MCF 10A (cell line): ENCODE data around the gene RPS21. TPM values are rescaled to one million over a fixed set of nuclear protein-coding genes. Genes with fewer than 3 reads are reported as not detected.

Source experiments
- BruUV-seq: library from RNA; stranded (reverse); fragments of 400-500 nt; replicated peaks from 2 replicates; lab custom pipeline; 2021; lab: Mats Ljungman, UMichigan
- CTCF ChIA-PET: fragments of 300-600 bp; sonication (Branson Sonifier 250); formaldehyde crosslinking; extraction: SDS; loops from one replicate; lab custom pipeline; 2021; ENCODE audit warnings: antibody characterized with exemption, inconsistent platforms; lab: Yijun Ruan, JAX
- POLR2A ChIA-PET: fragments of 300-600, 350-650 bp; sonication (Branson Sonifier 250); formaldehyde crosslinking; extraction: SDS; loops from one replicate; lab custom pipeline; 2020; ENCODE audit warnings: antibody characterized with exemption, inconsistent platforms; lab: Yijun Ruan, JAX
- DNase-seq: peaks from one replicate; pipeline ENCODE4 v3.0.0-alpha.2; 2018; ENCODE audit not compliant: unreplicated experiment
- H3K27ac Mint-ChIP-seq: one replicate; pipeline ENCODE4 v1.8.0; 2022; ENCODE audit warnings: mild to moderate bottlenecking, low read depth, mixed read lengths; ENCODE audit not compliant: unreplicated experiment
- H3K27me3 Mint-ChIP-seq: one replicate; pipeline ENCODE4 v1.8.0; 2022; ENCODE audit warnings: mixed read lengths; ENCODE audit not compliant: insufficient read depth, unreplicated experiment
- H3K36me3 Mint-ChIP-seq: one replicate; pipeline ENCODE4 v1.8.0; 2022; ENCODE audit warnings: mild to moderate bottlenecking, moderate library complexity, mixed read lengths; ENCODE audit not compliant: insufficient read depth, unreplicated experiment
- H3K4me1 Mint-ChIP-seq: one replicate; pipeline ENCODE4 v1.8.0; 2022; ENCODE audit warnings: mixed read lengths; ENCODE audit not compliant: insufficient read depth, unreplicated experiment
- H3K4me3 Mint-ChIP-seq: one replicate; pipeline ENCODE4 v1.8.0; 2022; ENCODE audit warnings: mild to moderate bottlenecking, moderate library complexity, mixed read lengths; ENCODE audit not compliant: unreplicated experiment
- H3K9me3 Mint-ChIP-seq: one replicate; pipeline ENCODE4 v1.8.0; 2022; ENCODE audit warnings: mixed read lengths; ENCODE audit not compliant: unreplicated experiment
- intact Hi-C: fragments of 100-400 bp; cut with micrococcal nuclease; formaldehyde crosslinking; loops from 2 replicates; pipeline ENCODE4 v1.14.1; 2022
- total RNA-seq: library from RNA; stranded (reverse); gene quantifications from 2 replicates; pipeline ENCODE4 v1.2.3, GENCODE V29; 2022
- TF ChIP-seq, protein P1 (sequence below): fragments of 200-600 bp; IDR thresholded peaks from one replicate; pipeline ENCODE4 v1.8.0; 2022; ENCODE audit warnings: antibody characterized with exemption, mild to moderate bottlenecking; ENCODE audit not compliant: unreplicated experiment

The RPS21 gene
- total RNA-seq, 1 experiment from 2014 or later, result 2,055 TPM

DNA sequence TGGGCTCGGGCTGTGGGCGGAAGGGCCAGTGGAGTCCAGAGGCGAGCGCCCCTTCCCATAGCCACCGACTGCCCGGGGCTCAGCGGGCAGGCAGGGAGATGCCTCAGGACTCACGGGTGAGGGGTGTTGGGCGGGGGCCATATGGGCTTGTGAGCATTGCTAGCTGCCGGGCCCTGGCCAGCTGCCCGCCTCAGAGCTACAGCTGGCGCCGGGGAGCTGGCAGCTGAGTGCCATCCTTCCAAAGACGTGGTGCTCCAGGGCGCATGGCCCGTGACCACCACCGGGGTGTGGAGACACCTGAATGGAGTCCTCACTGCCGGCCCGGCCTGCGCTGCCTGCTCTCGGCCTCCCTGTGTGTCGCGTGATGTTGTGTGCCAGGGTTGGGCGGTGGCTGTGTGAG is 51.0 kb downstream of the RPS21 start:
- TF ChIP-seq, protein P1, sequence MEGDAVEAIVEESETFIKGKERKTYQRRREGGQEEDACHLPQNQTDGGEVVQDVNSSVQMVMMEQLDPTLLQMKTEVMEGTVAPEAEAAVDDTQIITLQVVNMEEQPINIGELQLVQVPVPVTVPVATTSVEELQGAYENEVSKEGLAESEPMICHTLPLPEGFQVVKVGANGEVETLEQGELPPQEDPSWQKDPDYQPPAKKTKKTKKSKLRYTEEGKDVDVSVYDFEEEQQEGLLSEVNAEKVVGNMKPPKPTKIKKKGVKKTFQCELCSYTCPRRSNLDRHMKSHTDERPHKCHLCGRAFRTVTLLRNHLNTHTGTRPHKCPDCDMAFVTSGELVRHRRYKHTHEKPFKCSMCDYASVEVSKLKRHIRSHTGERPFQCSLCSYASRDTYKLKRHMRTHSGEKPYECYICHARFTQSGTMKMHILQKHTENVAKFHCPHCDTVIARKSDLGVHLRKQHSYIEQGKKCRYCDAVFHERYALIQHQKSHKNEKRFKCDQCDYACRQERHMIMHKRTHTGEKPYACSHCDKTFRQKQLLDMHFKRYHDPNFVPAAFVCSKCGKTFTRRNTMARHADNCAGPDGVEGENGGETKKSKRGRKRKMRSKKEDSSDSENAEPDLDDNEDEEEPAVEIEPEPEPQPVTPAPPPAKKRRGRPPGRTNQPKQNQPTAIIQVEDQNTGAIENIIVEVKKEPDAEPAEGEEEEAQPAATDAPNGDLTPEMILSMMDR, result no peak
- H3K36me3 Mint-ChIP-seq, result no peaks in the 10 kb centered on the region
- POLR2A ChIA-PET, result no interaction called here
- H3K4me3 Mint-ChIP-seq, result no peak overlapping the region
- BruUV-seq, result no TSS peak
- CTCF ChIA-PET, result interaction anchor here (2.5 kb wide), 1 partner anchor 28 kb away, joined by 9 read pairs; no protein-coding TSS in a partner anchor
- no peak for DNase-seq
- no peak overlapping the region for H3K27ac Mint-ChIP-seq
- peaks cover 64% of the 10 kb centered on the region for H3K27me3 Mint-ChIP-seq
- no peaks in the 10 kb centered on the region for H3K4me1 Mint-ChIP-seq
- intact Hi-C loops, result no loop called here
- no peaks in the 10 kb centered on the region for H3K9me3 Mint-ChIP-seq

Other genes starting within 250 kb of the RPS21 start
- 362 and 419 TPM in 2 replicates for gene PSMA7, start 243.7 kb upstream of the RPS21 start, total RNA-seq
- 16.1 and 17.9 TPM in 2 replicates for gene SS18L1, start 243.3 kb upstream of the RPS21 start, total RNA-seq
- gene MTG2, start 204.1 kb upstream of the RPS21 start, total RNA-seq, result 46.9 and 61.0 TPM in 2 replicates
- not detected in 2 replicates for gene HRH3, start 166.8 kb upstream of the RPS21 start, total RNA-seq
- 38.8 and 51.9 TPM in 2 replicates for gene OSBPL2, start 148.6 kb upstream of the RPS21 start, total RNA-seq
- 98.0 and 127 TPM in 2 replicates for gene ADRM1, start 84.1 kb upstream of the RPS21 start, total RNA-seq
- gene LAMA5, start 19.8 kb upstream of the RPS21 start, total RNA-seq, result 266 and 292 TPM in 2 replicates
- 1.5 and 2.8 TPM in 2 replicates for gene CABLES2, start 20.2 kb downstream of the RPS21 start, total RNA-seq
- not detected in 2 replicates for gene RBBP8NL, start 40.4 kb downstream of the RPS21 start, total RNA-seq
- not detected in 2 replicates for gene GATA5, start 88.9 kb downstream of the RPS21 start, total RNA-seq